ENCODE results near the gene ARSA. TPM values are rescaled to one million over a fixed set of nuclear protein-coding genes. Genes with fewer than 3 reads are reported as not detected.
"Not testable (repeated sequence)": the region's sequence is repeated elsewhere in the genome, so short reads cannot be mapped to it uniquely, and the experiment has no call there.

The ARSA gene
- total RNA-seq, 2 experiments from 2014 or later = 19.5 to 20.0 TPM

- CTCF ChIA-PET = no interaction called here
- POLR2A ChIA-PET = no interaction called here
These were observed 28.4 kb upstream of the ARSA start for GRCh38 chr22:50656122-50657070.

GRCh38 chr22:50654664-50655063 lies 26.7 kb upstream of the ARSA start:
- POLR2A ChIA-PET, CTCF ChIA-PET: not testable (repeated sequence)

DNA sequence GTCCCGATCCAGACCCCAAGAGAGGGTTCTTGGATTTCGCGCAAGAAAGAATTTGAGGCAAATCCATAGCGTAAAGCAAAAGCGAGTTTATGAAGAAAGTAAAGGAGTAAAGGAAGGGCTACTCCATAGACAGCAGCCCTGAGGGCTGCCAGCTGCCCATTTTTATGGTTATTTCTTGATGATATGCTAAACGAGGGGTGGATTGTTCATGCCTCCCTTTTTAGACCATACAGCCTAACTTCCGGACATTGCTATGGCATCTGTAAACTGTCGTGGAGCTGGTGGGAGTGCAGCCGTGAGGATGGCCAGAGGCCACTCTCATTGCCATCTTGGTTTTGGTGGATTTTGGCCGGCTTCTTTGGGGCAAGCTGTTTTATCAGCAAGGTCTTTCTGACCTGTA lies 25.3 kb upstream of the ARSA start:
- ChIA-PET CTCF (no interaction called here), POLR2A (no interaction called here)

- POLR2A ChIA-PET, CTCF ChIA-PET: not testable (repeated sequence)
These were observed 15.8 kb upstream of the ARSA start for GRCh38 chr22:50643821-50644101.

GRCh38 chr22:50643021-50643820 lies 15.3 kb upstream of the ARSA start:
- POLR2A ChIA-PET = not testable (repeated sequence)
- CTCF ChIA-PET = interaction anchor here (0.6 kb wide), 1 partner anchor 85 kb away, joined by 4 read pairs; no protein-coding TSS in a partner anchor

DNA sequence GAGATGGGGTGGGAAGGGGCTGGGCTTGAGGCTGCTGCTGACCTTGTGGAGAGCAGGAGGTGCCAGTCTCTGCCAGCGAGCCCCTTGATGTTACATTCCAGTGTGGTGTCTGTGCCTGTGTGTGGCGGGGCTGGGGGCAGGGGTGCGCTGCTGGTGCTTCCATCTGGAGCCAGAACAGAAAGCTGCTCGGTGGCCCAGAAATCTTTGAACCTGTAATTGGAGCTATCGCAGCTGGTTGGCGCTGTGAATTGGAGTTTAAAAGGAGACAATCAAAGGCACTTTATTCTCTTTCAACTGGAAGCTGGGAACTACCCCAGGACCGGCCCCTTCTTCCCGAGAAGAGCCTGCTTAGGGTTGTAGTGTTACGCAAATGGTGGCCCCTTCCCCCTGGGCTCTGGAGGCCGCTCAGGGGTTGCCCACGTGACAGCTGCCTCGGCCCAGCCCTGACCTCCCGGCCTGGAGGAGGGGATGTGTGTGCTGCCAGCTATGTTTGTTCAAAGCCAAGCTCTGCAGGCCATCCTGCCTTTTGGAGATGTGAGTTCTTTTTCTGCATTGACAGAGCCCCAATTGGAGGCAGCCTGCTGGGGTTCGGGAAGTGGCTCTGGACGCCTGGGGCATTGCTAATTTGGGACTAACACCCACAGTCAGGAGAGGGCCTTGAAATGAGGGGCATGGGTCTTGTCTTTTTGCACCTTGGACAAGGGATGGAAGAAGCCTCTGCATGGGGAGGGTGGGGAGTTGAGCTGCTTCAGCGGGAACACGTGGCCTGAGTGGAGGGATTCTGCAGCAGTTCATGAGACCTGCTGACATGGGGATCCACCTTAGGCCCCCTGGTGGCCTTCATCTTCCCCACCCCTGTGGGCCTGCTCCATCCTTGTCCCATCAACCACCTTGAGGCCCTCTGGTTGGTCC lies 14.0 kb upstream of the ARSA start:
- CTCF ChIA-PET = no interaction called here
- POLR2A ChIA-PET = no interaction called here

DNA sequence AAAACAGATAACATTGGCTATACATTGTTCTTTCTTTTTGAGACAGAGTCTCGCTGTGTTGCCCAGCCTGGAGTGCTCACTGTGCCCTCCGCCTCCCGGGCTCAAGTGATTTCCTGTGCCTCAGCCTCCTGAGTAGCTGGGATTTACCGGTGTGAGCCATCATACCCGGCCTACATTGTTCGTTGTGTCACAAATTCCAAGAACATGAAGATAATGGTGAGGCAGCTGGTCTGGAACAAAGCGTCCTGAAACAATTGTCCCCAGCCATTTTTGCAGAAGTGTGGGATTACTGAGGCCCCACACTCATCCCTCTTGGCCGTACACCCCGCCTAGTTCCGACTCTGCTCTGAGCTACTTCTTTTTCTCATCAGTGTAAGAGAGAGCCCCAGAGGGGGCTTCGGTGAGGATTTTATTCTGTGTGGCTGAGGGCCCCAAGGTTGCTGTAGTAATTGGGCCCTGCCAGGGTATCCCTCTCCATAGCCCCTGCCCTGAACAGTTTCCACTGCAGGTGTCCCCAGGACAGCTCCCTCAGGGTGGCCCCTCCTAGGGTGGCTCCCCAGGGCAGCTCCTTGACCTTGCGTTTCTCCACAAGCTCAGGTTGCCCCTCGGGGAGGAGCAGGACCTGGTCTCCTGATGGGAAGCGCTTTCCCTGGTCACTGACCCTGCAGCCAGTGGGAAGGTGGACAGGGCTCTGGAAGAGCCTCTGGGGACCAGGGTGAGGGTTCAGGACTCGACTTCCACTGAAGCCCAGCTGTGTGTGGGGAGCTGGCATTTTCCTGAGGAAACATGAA lies 13.1 kb upstream of the ARSA start:
- ChIA-PET POLR2A (no interaction called here), CTCF (no interaction called here)

DNA sequence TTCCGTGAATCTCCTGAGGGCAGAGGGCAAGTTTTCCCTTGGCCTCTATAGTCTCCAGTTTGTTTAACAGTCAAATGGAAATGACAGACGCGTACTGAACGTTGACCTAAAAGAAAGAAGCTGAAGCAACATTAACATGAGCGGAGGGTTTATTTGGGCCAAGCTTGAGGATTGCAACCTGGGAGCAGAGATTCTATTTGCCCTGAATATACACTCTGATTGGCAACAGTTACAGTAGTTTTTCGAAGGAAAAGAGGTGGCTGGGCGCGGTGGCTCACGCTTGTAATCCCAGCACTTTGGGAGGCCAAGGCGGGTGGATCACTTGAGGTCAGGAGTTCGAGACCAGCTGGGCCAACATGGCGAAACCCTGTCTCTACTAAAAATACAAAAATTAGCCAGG lies 12.3 kb upstream of the ARSA start:
- POLR2A ChIA-PET, CTCF ChIA-PET: not testable (repeated sequence)

DNA sequence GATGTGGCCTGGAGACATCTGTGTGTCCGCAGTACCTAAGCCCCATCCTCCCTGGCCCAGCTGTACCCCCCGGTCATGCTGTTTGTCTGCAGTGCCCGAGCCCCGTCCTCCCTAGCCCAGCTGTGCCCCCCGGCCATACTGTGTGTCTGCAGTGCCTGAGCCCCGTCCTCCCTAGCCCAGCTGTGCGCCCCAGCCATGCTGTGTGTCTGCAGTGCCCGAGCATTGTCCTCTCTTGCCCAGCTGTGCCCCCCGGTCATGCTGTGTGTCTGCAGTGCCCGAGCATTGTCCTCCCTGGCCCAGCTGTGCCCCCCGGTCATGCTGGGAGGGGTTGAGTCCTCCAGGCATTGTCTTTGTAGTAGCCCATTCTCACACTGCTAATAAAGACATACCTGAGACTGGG lies 7.6 kb upstream of the ARSA start:
- CTCF ChIA-PET = no interaction called here
- POLR2A ChIA-PET = no interaction called here

- ChIA-PET POLR2A (interaction anchor here (0.6 kb wide), 1 partner anchor 14 kb away, joined by 4 read pairs; no protein-coding TSS in a partner anchor), CTCF (no interaction called here)
These were observed 5.8 kb upstream of the ARSA start for GRCh38 chr22:50633771-50634170.

GRCh38 chr22:50633086-50633485 lies 5.1 kb upstream of the ARSA start:
- ChIA-PET POLR2A (interaction anchor here (0.6 kb wide), 1 partner anchor 13 kb away, joined by 4 read pairs; no protein-coding TSS in a partner anchor), CTCF (no interaction called here)

GRCh38 chr22:50630376-50630775 lies 2.4 kb upstream of the ARSA start:
- ChIA-PET POLR2A (no interaction called here), CTCF (interaction anchor here (1.0 kb wide), 1 partner anchor 105 kb away, joined by 3 read pairs; the partner anchor contains the start of gene SCO2)

DNA sequence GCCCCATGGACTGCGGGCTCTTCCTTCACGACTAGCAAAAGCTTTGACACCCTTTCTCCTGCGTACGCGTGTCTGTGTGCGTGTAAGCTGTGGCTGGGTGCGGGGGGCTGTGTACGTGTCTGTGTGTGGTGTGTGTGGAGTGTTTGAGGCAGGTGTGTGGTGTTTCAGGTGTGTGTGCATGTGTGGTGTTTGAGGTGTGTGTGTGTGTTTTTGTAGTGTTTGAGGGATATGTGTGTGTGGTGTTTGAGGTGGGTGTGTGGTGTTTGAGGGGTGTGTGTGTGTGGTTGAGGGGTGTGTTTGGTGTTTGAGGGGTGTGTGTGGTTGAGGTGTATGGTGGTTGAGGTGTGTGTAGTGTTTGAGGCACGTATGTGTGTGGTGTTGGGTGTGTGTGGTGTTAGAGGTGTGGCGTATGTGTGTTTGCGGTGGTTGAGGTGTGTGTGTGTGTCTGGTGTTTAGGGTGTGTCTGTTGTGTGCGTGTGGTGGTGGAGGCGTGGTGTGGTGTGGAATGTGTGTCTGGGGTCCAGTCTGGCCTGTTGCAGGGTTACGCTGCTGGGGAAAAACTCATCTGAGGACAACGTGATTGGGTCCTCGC lies 687 bp upstream of the ARSA start:
- POLR2A ChIA-PET = interaction anchor here (0.8 to 1.1 kb wide), 4 partner anchors 66 to 103 kb away, joined by 3 to 6 read pairs (median 4); partner anchors contain the start of genes SCO2 and SYCE3
- CTCF ChIA-PET = interaction anchor here (0.6 to 1.2 kb wide), 3 partner anchors 80 to 119 kb away, joined by 3 to 4 read pairs (median 3); partner anchors contain the start of gene KLHDC7B

DNA sequence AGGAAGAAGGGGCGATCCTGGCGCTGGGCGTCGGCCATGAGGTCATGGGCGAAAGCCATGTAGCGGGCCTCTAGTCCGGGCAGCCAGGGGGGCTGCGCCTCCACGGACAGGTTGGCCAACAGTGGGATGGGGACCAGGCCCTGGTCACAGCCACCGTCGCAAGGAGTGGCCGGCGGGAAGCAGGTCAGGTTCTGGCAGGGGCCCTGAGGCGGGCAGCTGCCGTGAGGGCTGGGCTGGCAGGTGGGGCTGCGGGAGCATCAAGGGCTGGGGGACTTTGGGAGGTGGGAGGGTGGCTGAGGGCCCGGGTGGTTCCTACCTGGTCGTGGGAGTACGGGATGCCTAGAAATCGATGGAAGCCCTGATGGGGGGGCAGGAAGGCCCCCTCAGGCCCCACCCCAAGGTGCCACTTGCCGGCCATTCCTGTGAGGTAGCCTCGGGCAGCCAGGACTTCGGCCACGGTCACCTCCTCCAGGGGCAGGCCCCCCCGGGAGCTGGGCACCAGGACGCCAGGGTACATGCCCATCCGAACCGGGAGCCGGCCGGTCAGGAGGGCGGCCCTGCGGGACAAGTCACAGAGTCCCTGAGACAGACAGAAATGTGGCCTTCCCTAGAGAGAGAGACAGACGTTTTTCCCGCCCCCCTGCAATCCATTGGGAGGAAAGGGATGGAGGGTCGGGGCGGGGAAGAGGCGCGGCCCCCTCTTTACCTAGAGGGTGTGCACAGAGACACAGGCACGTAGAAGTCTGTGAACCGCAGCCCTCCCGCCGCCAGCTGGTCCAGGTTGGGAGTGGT lies 906 bp downstream of the ARSA start:
- CTCF ChIA-PET = interaction anchor here (0.8 to 1.6 kb wide), 3 partner anchors 64 to 101 kb away, joined by 3 to 4 read pairs (median 4); partner anchors contain the start of genes SCO2 and SYCE3
- POLR2A ChIA-PET = no interaction called here

DNA sequence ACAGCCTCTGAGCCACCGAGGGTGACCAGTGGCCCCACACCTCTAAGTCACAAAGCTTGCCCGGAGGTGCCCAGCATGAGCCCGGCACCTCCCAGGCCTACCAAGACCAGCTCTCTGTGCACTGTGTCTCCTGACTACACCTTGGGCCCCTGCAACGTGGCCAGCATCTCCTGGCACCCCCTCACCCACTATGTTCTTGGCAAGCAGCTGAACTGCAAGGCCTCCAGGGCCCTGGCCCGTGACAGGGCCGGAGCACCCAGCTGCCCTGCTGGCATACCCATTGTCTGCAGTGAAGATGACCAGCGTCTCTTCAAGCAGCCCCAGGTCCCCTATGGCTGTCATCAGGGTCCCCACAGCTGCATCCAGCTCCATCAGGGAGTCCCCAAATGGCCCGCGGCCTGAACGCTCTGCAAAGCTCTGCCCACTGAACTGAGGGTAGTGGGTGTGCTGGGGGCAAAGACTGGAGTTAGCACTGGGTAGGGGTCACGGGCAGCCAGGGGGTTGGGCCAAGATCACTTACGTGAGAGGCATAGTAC lies 1.6 kb downstream of the ARSA start:
- CTCF ChIA-PET = interaction anchor here (0.8 to 1.6 kb wide), 2 partner anchors 87 to 101 kb away, joined by 3 to 4 read pairs; partner anchors contain the start of gene SCO2
- POLR2A ChIA-PET = no interaction called here

DNA sequence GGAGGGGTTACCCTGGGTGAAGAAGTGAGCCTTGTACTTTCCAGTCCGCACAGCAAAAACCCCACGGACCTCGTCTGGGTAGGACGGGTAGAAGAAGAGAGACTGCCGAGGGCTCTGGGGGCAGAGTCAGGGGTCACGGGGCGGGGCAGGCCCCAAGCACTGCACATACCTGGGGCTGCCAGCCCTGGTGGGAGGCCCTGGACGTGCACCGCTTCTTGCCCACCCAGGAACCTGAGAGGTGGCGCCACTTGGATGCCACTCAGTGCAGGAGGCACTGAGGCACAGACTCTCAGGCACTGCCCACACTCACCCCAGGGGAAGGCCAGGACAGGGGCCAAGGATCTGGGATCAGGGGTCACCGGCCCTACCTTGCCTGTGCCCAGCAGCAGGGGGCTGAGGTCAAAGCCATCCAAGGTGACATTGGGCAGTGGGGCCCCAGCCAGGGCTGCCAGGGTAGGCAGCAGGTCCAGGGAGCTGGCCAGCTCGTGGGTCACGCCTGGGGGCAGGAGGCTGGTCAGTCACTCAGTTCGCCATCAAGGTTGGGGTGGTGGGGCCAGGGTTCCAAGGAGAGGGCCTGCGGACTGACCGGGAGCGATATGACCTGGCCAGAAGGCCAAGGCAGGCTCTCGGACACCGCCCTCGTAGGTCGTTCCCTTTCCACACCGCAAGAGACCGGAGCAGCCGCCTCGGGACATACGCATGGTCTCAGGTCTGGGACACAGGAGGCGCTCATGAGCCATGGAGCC lies 2.2 kb downstream of the ARSA start:
- ChIA-PET CTCF (interaction anchor here (0.8 to 1.6 kb wide), 2 partner anchors 86 to 100 kb away, joined by 3 to 4 read pairs; partner anchors contain the start of gene SCO2), POLR2A (no interaction called here)

DNA sequence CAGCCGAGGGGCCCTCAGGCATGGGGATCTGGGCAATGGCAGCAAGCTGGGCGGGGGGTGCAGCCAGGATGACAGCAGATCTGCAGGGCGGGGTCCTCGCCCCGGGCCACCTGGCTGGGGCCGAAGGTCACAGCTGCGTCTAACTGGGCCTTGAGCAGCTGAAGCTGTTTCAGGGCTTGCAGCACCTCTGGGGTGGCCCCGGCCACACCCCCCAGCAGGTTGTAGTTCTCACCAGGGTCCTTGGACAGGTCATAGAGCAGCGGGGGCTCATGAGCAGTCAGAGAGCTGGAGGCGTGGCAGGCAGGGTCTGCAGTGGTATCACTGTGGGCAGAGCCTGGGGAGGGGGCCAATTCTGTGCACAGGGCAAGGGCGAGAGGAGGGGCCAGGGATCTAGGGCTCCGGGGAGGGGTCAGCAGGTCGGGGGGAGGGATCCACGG lies 2.8 kb downstream of the ARSA start:
- POLR2A ChIA-PET = no interaction called here
- CTCF ChIA-PET = no interaction called here
